ENCODE data around the gene PCP4.

- TF ChIP-seq CTCF (IDR thresholded peaks at IDR 0.05) (no peak), POLR2A (IDR thresholded peaks at IDR 0.05) (no peak)
Observed at GRCh38 chr21:39882151-39882838, 15.1 kb downstream of the PCP4 start.
